GM12801 (cell line): ENCODE results near the gene LALBA.

Source experiments
- CTCF ChIP-seq: IDR thresholded peaks from one replicate; pipeline ENCODE4 v1.5.1; 2011; ENCODE audit warnings: control low read depth; ENCODE audit not compliant: insufficient read length; ENCODE audit errors: extremely low read depth

Gene LALBA

GRCh38 chr12:48569946-48570345, at the start of gene LALBA:
Gene LALBA (minus strand): TSS chr12:48570046. CDS start chr12:48570020, 26 bp downstream.
- TF ChIP-seq CTCF, result no peak

- peak; percentile 98 for TF ChIP-seq CTCF
Observed at GRCh38 chr12:48618541-48618940, 48.7 kb upstream of the LALBA start.

GRCh38 chr12:48615681-48616080, 45.8 kb upstream of the LALBA start:
- no peak for TF ChIP-seq CTCF

GRCh38 chr12:48613321-48613720, 43.5 kb upstream of the LALBA start:
- no peak for TF ChIP-seq CTCF

- TF ChIP-seq CTCF, result no peak
Observed at GRCh38 chr12:48602192-48602989, 32.5 kb upstream of the LALBA start.

GRCh38 chr12:48601013-48601756, 31.3 kb upstream of the LALBA start:
- TF ChIP-seq CTCF, result no peak

- no peak for TF ChIP-seq CTCF
Observed at GRCh38 chr12:48600552-48600951, 30.7 kb upstream of the LALBA start.
